ENCODE data around the gene ADAP1.

ADAP1 gene

GRCh38 chr7:907158-907980 is 47.1 kb downstream of the ADAP1 start:
- no peak for TF ChIP-seq CTCF (IDR thresholded peaks at IDR 0.05; ENCODE audit: low read depth, low read length)
- DNase-seq = no peak
- no peaks in the 10 kb centered on the region for H3K4me1 ChIP-seq
- H3K9me3 ChIP-seq = no peaks in the 10 kb centered on the region
- peaks cover 8% of the 10 kb centered on the region for H3K27me3 ChIP-seq
- no peak overlapping the region for H3K4me3 ChIP-seq (ENCODE audit: low read depth, low read length)
- H3K36me3 ChIP-seq = no peaks in the 10 kb centered on the region

- no peak for DNase-seq
- no peaks in the 10 kb centered on the region for H3K9me3 ChIP-seq
- H3K27me3 ChIP-seq = peaks cover 8% of the 10 kb centered on the region
- H3K4me3 ChIP-seq (ENCODE audit: low read depth, low read length) = no peak overlapping the region
- H3K4me1 ChIP-seq = peaks cover 2% of the 10 kb centered on the region; the same call in 1 of the 2 replicates
- H3K36me3 ChIP-seq = no peaks in the 10 kb centered on the region
- TF ChIP-seq CTCF (IDR thresholded peaks at IDR 0.05; ENCODE audit: low read depth, low read length) = no peak
These were observed 47.7 kb downstream of the ADAP1 start for GRCh38 chr7:906776-907157.

- Histone ChIP-seq H3K36me3 (no peaks in the 10 kb centered on the region), H3K4me1 (peaks cover 11% of the 10 kb centered on the region), H3K9me3 (no peaks in the 10 kb centered on the region; the same call in 1 of the 2 replicates), H3K4me3 (ENCODE audit: low read depth, low read length) (no peak overlapping the region), H3K27me3 (peaks cover 8% of the 10 kb centered on the region)
- no peak for DNase-seq
- no peak for TF ChIP-seq CTCF (IDR thresholded peaks at IDR 0.05; ENCODE audit: low read depth, low read length)
These were observed 49.6 kb downstream of the ADAP1 start for GRCh38 chr7:904847-905246.

GRCh38 chr7:903921-904755 is 50.3 kb downstream of the ADAP1 start:
- H3K4me3 ChIP-seq (ENCODE audit: low read depth, low read length) = no peak overlapping the region

GRCh38 chr7:902996-903395 is 51.5 kb downstream of the ADAP1 start:
- DNase-seq = no peak
- H3K4me3 ChIP-seq (ENCODE audit: low read depth, low read length) = no peak overlapping the region
- H3K27me3 ChIP-seq = peaks cover 8% of the 10 kb centered on the region
- TF ChIP-seq CTCF (IDR thresholded peaks at IDR 0.05; ENCODE audit: low read depth, low read length) = no peak
- no peaks in the 10 kb centered on the region; the same call in 1 of the 2 replicates for H3K9me3 ChIP-seq
- H3K4me1 ChIP-seq = peaks cover 13% of the 10 kb centered on the region
- H3K36me3 ChIP-seq = peaks cover 5% of the 10 kb centered on the region

More at GRCh38 chr7:903921-904755, 50.3 kb downstream of the ADAP1 start:
- Histone ChIP-seq H3K36me3 (no peaks in the 10 kb centered on the region), H3K9me3 (no peaks in the 10 kb centered on the region; the same call in 1 of the 2 replicates), H3K27me3 (peaks cover 8% of the 10 kb centered on the region), H3K4me1 (peaks cover 11% of the 10 kb centered on the region)
- no peak for TF ChIP-seq CTCF (IDR thresholded peaks at IDR 0.05; ENCODE audit: low read depth, low read length)
- DNase-seq = no peak
